Right ventricle myocardium superior (tissue), 1 donor: ENCODE results near the gene CEP78. TPM values are rescaled to one million over a fixed set of nuclear protein-coding genes. Genes with fewer than 3 reads are reported as not detected.

Experiments
- ATAC-seq: fragments of 200-7000 bp; cut with Tn5 transposase; one replicate; pipeline ENCODE4 v1.9.1; 2020; ENCODE audit warnings: mild to moderate bottlenecking; ENCODE audit not compliant: poor library complexity
- DNase-seq: peaks from one replicate; pipeline ENCODE4 v3.0.0-alpha.2; 2020
- intact Hi-C: fragments of 100-400 bp; cut with DNase I; formaldehyde crosslinking; loops from one replicate; pipeline ENCODE4 v1.11.2; 2022
- total RNA-seq: library from RNA; stranded (reverse); fragmentation: NEBNext Ultra II Directional; extraction: Animal tissue kit (Norgen Biotek cat#: 25700); gene quantifications from one replicate; pipeline ENCODE4 v1.2.1, GENCODE V29; 2021
- donor health status: DM: no; HTN: yes; CAD: no; lungs with severe emphysema.

CEP78 gene
- total RNA-seq, 1 donor from 2014 or later, result 2.8 TPM

GRCh38 chr9:78297672-78297961 is 61.7 kb downstream of the CEP78 start:
- no peak for DNase-seq
- intact Hi-C loops, result no loop called here
- ATAC-seq, result no peak

GRCh38 chr9:78298046-78298765 is 62.3 kb downstream of the CEP78 start:
- intact Hi-C loops, result no loop called here
- ATAC-seq, result no peak
- no peak for DNase-seq

GRCh38 chr9:78300209-78300608 is 64.3 kb downstream of the CEP78 start:
- ATAC-seq, result no peak
- intact Hi-C loops, result no loop called here
- no peak for DNase-seq

- DNase-seq, result no peak
- intact Hi-C loops, result no loop called here
Measured at GRCh38 chr9:78301466-78301865, 65.6 kb downstream of the CEP78 start.

GRCh38 chr9:78303377-78304062 is 67.6 kb downstream of the CEP78 start:
- no peak for DNase-seq
- ATAC-seq, result no peak
- intact Hi-C loops, result no loop called here

More at GRCh38 chr9:78301466-78301865, 65.6 kb downstream of the CEP78 start:
- no peak for ATAC-seq

- intact Hi-C loops, result no loop called here
- ATAC-seq (no peak), DNase-seq (no peak)
Measured at GRCh38 chr9:78304357-78304756, 68.5 kb downstream of the CEP78 start.

GRCh38 chr9:78306222-78307076 is 70.6 kb downstream of the CEP78 start:
- intact Hi-C loops, result no loop called here
- ATAC-seq (no peak), DNase-seq (no peak)

- DNase-seq, result no peak
- intact Hi-C loops, result no loop called here
- ATAC-seq, result no peak
Measured at GRCh38 chr9:78307360-78307759, 71.5 kb downstream of the CEP78 start.

GRCh38 chr9:78309066-78309465 is 73.2 kb downstream of the CEP78 start:
- no peak for DNase-seq
- ATAC-seq, result no peak
- intact Hi-C loops, result no loop called here

GRCh38 chr9:78311075-78311474 is 75.2 kb downstream of the CEP78 start:
- ATAC-seq (no peak), DNase-seq (no peak)
- intact Hi-C loops, result no loop called here

GRCh38 chr9:78311886-78312524 is 76.1 kb downstream of the CEP78 start:
- DNase-seq (no peak), ATAC-seq (no peak)
- intact Hi-C loops, result no loop called here

GRCh38 chr9:78314550-78314949 is 78.7 kb downstream of the CEP78 start:
- ATAC-seq, result no peak
- intact Hi-C loops, result no loop called here
- DNase-seq, result no peak

GRCh38 chr9:78314953-78315870 is 79.3 kb downstream of the CEP78 start:
- intact Hi-C loops, result no loop called here
- DNase-seq (no peak), ATAC-seq (no peak)

GRCh38 chr9:78316166-78316892 is 80.5 kb downstream of the CEP78 start:
- no peak for ATAC-seq
- intact Hi-C loops, result no loop called here
- no peak for DNase-seq

GRCh38 chr9:78319197-78320029 is 83.5 kb downstream of the CEP78 start:
- intact Hi-C loops, result no loop called here
- ATAC-seq (peak; percentile 29), DNase-seq (no peak)

- no peak for DNase-seq
- intact Hi-C loops, result no loop called here
- ATAC-seq, result no peak
Measured at GRCh38 chr9:78320030-78320693, 84.3 kb downstream of the CEP78 start.
